GM19324 (cell line): ENCODE data around the gene POLE.

Experiments used
- ATAC-seq: cut with Tn5 transposase; IDR thresholded peaks from one replicate; pipeline ENCODE4 v1.9.1; 2021; ENCODE audit warnings: mild to moderate bottlenecking, moderate library complexity; ENCODE audit not compliant: unreplicated experiment, low FRiP score

POLE gene

DNA sequence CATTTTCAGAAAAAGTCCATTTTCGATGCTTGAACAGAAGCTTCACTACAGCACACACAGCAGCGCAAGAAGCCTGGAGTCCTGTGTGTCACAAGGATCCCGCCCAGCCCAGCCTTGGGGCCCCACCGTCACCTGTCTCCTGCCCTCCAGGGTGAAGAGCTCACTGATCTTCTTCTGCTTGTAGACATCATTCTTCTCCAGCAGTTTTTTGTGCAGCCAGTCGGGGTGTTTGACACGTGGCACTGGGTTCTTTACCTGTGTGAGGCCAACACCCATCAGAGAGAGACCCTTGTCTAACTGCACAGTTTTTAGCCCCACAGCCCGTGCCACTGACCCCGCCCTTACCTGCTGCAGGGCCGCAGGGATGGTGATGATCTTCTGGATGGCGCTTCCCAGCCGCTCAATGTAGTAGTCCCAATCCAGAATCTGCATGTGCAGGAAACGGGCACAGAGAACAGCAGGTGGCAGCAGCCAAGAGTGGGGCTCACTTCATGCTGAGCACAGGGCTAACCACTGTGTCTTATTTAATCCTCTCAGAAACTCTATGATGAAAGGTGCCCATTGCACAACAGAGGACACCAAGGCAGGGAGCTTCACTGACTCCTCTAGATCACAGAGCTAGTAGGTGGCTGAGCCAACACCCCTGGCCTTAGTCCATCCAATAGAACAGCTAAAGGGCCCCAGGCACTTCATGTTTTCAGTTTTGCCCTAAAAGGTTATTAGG, 30.0 kb downstream of the POLE start:
- ATAC-seq: no peak

DNA sequence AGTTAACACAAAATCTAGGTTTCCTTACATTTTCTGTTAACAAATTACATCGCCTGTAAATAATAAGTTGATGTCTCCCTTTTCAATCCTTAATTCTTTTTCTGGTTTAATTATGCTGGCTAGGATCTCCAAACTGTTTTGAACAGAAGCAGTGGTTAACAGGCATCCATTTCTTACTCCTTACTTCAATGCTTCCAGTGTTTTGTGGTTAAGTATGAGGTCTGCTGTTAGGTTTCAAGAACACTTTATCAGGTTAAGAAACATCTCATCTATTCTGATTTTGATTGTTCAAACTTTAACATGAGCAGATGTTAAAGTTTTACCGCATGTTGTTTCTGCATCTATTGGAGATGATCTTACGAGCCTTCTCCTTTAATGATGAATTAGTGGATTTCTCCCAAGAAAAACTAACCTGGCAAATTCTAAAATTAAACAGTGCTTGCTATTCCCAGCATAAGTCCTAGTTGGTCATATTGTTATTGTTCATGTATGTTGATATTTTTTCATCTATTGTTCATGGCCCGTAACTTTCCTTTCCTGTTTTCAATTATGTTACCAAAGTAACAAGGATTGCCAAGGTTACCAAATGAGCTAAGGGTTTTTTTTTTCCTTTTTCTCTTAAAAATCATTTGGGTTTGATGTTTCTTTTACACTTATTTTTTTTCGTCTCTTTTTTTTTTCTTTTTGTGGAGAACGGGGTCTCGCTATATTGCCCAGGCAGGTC, 33.4 kb downstream of the POLE start:
- ATAC-seq: no peak

DNA sequence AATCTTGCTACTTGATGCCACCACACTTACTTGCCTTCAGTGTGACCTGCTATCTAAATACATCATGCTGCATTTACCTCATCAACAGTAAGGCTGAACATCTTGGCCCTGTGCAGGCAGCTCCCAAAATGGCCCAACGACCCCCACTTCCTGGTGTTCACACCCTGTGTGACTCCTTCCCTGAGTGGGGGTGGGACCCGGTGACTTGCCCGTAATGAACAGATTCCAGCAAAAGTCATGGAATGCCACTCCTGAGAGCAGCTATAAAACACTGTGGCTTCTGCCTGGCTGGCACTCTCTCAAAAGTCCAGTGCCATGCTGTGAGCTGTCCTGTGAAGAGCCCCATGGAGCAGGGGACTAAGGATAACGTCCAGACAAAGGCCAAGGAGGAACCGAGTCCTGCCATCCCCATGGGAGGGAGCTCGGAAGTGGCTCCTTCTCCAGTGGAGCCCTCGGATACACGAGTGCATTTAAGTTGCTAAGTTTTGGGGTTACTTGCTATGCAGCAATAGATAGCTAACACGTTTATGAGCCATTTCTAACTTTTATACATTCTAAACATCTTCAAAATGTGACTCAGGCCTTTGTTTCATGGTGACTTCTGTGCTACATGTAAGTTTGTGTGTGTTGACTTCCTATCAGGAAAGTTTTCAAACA, 35.6 kb downstream of the POLE start:
- ATAC-seq: no peak

- ATAC-seq: no peak
Measured at GRCh38 chr12:132649226-132649945, 37.8 kb downstream of the POLE start.

- no peak for ATAC-seq
Measured at GRCh38 chr12:132648616-132649225, 38.4 kb downstream of the POLE start.

DNA sequence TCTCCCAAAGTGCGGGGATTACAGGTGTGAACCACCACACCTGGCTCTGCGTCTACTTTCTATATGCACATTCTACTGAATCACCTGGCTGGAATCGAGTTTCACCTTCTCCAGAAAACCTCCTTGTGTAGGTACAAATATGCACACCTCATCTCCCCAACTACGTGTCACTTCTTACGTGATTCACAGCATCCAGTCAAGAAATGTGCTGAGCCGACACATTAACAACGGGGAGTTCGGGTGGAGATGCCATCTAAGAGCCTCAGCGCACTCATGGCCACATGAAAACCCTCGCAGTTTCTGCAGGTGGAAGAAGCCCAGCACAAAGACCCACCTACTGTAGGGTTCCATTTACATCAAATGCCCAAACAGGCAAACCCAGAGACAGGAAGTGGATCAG, 39.3 kb downstream of the POLE start:
- no peak for ATAC-seq

- no peak for ATAC-seq
Measured at GRCh38 chr12:132646850-132647249, 40.3 kb downstream of the POLE start.

- ATAC-seq: no peak
Measured at GRCh38 chr12:132642846-132643835, 44.0 kb downstream of the POLE start.

DNA sequence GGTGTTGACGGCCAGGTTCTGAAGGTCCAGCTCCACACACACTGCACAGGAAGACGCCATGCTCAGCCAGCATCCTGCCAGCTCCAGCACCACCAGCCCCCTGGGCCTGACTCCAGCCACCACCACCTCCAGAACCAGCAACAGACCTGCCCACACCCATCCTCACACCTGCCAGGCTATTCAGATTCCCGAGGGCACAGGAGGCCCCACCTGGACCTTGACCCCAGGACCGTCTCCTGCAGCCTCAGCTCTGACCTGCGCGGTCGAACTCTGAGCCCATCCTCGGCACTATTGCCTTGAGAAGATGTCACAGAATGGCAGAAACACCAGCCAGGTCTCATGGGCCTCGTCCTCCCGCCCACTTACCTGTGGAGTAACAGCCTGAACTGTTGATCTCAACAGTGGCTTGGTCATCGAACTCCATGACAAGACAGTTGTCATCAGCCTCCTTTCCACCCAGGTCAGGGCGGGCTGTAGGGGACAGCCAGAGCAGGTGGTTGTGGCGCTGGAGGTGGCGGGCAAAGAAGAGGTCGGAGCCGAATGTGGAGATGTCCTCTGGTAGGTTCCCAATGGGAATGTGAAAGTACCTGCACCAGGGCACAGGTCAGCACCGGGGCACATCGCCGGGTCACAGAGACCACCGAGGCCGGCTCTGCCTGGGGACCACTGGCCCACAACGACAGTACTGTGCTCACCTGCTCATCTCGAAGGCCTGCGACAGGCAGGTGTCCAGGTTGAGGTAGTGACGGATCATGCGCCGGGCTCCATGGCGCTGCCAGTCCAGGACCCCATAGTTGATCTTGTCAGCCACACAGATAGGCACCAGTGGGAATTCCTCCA, 45.1 kb downstream of the POLE start:
- no peak for ATAC-seq

GRCh38 chr12:132640936-132641335, 46.2 kb downstream of the POLE start:
- no peak for ATAC-seq

GRCh38 chr12:132639956-132640520, 47.1 kb downstream of the POLE start:
- ATAC-seq: no peak

- no peak for ATAC-seq
Measured at GRCh38 chr12:132638541-132639408, 48.4 kb downstream of the POLE start.

GRCh38 chr12:132637811-132638210, 49.3 kb downstream of the POLE start:
- no peak for ATAC-seq

- ATAC-seq: no peak
Measured at GRCh38 chr12:132635076-132635955, 51.8 kb downstream of the POLE start.

DNA sequence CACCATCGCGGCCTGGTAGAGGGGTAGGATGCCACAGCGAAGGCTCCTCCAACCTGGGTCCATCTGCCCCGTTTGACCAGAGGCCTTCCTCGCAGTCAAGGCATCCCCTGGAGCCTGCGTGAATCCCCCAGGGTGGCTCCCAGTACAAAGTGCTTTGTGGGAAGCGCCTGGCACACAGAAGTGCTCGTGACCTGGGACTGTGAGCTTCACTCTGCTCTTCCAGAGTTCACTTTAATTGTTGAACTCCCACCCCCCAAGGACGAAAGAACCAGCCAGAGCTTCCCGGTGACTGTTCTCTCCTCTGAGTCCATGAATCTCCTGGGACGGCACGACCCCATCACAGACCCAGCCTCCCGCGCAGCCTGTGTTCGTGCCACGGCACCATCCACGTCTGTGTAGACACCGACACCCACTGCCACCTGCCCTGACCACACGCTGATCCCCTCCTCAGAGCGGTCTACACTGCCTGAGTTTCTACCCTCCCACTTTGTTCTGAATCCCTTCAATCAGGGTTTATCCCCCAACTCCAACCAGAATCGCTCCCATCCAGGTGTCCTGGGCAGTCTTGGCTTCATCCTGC, 52.6 kb downstream of the POLE start:
- ATAC-seq: no peak

DNA sequence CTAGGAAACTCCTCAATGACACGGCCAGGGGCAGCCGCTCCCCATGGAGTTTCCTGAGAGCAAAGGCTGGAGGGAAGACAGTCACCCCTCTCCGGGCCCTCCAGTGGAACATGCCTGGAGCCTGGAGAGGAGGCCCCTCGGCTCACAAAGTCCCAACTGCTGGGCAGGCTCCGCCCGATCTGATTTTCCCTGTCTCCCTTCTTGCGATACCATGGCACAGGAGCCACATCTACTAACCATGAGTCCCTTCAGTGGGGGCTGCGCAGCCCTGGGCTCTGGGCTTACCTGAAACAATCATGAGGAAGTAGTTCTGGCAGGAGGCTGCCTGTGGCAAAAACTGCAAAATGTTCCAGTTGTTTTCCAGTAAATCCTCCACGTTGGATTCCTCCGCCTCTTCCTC, 53.2 kb downstream of the POLE start:
- no peak for ATAC-seq
